Stimulated activated CD8-positive, alpha-beta memory T cell treated with anti-CD3 and anti-CD28 coated beads, Interleukin-4, amount 100 ng/mL, for 1 hour (primary cell): Measurements from ENCODE around the gene HIVEP2.

Experiments used
- DNase-seq, 2 donors: peaks; one replicate each; pipeline ENCODE4 v3.0.0-alpha.2; 2020; ENCODE audit warnings: low read depth in 2 of 2, low spot score in 1 of 2

The HIVEP2 gene

GRCh38 chr6:142896732-142897131, 48.2 kb downstream of the HIVEP2 start:
- DNase-seq, result no peak

DNA sequence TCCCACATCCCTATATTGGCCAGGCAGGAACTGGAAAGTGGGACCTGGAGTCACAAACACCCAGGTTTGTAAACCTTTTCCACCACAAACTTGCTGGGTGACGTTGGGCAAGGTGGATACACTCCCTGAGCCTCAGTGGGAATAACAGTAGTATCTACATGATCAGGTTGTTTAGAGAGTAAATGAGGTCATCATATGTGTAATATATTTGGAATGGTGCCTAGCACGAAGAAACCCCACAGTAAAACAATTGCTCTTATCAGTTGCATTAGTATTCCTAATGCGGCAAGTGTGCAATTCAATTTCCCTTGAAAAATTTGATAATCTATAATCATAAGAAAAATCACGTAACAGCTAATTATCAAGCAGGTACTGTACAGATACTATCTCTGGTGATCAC, 51.9 kb downstream of the HIVEP2 start:
- no peak for DNase-seq

GRCh38 chr6:142892254-142893021, 52.5 kb downstream of the HIVEP2 start:
- no peak for DNase-seq

GRCh38 chr6:142891454-142891853, 53.5 kb downstream of the HIVEP2 start:
- no peak for DNase-seq

- DNase-seq, result no peak
These were observed 56.5 kb downstream of the HIVEP2 start for GRCh38 chr6:142888456-142888855.

DNA sequence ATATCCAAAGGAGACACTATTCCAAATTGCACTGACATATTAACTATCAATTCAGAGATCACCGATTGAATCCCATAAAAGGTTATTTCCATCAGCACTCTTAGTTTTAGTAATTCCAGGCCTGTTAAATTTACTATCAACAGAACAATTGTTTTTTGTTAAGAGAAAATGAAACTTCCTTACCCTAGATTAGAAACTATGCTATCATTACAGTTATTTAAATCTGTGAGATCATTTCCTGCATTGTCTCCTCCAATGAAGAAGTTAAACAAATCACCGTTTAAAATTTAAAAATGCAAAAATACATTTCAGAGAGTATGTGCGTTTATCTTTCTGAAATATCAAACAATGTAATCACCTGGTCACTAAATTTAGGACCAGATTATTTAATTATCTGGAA, 57.5 kb downstream of the HIVEP2 start:
- DNase-seq, result no peak

DNA sequence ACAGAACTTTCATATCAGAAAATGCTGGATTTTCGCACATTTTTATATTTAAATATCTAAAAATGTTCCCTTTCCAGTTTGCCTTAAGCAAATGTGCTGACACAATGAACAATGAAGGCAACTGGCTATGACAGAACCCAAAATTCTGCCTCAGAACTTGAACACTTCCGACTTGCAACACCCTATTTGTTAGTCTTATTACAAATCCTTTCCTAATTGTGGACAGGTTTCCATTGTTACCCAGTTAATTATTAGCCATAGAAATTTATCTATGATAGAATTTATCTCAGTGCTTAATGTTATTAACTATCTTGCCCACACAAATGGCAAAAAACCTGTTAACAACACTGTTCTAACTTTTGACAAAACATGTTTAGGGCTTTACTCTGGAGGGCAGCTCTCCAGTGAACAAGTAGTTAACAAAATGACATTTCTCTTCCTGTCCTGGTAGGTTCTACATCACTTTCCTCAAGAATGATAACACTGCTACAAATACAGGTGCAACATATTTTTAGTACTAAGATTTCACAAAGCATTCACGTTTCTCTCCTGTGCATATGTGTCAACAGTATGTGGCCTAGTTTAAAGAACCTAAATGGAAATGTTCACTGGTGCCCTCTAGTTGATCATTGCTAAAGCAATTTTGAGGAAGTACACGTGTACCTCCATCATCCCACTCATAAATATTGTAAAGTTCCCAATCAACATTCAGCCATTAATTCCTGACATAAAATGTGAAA, 58.4 kb downstream of the HIVEP2 start:
- DNase-seq, result no peak

DNA sequence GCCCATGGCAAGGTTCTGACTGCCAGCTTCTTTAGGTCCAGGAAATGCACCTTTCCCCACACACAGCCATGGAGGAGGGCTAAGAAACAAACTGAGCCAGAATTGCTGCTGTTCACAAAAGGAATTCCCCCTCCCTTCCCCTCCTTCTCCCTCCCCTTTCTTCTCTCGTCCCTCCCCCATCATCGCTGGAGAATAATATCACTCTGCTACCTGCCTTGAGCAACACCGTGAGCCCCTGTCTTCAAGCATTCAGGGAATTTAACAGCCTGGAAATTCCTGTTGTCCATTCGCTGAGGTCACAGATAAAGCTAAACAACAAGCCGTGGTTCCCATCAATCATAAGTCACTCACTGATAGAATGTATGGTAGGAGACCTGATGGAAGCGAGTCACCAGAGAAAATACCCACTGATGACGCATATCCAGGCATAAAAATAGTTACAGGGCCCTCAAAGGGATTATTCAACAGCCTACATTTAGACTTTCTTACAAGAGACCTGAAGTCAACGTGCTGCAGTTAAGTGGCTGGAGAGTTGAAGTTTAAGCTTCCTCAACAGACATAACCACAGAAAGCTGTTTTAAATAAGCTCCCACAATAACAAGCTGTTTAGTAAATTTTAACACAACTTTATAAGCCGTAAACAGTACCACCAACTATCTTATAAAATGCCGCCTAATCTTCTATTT, 59.7 kb downstream of the HIVEP2 start:
- no peak for DNase-seq

DNA sequence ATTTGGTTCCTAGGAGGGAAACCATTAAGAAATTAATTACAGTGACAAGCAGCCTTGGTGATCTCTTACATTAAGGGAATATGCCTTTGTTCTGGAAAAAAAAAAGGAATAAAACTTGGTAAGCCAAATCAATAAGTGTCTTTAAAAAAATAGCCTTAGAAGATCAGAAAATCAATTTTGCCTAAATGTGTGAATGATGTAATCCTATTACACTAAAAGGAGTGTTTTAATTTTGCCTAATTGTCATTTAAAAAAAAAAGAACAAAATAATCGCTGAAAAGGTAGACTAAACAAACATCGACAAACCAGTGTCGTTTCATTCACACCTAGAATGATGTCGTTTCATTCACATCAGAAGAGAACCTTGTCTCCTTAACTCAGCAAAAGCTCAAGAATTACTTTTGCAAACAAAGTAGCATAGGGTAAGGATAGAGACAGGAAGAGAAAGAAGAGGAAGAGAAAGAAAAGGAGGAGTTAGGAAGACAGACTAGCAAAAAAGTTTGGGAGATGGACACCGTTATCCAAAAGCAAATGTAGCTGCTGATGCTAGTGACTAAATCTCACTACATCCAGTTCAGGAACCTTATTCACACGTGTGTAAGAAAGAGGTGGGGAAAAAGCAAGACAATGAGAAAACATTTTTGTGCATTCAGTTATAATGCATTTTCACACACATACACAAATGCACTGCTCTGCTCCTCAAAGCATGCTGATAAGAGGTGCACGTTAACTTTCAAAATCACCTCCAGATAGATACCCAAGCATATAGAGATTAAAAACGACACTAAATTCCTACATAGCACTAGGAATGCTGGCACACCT, 60.6 kb downstream of the HIVEP2 start:
- no peak for DNase-seq

- DNase-seq, result no peak
These were observed 62.0 kb downstream of the HIVEP2 start for GRCh38 chr6:142883011-142883410.

- no peak for DNase-seq
These were observed 63.2 kb downstream of the HIVEP2 start for GRCh38 chr6:142881761-142882160.

GRCh38 chr6:142881290-142881689, 63.7 kb downstream of the HIVEP2 start:
- no peak for DNase-seq

- DNase-seq, result no peak
These were observed 64.8 kb downstream of the HIVEP2 start for GRCh38 chr6:142880201-142880600.

- no peak for DNase-seq
These were observed 65.4 kb downstream of the HIVEP2 start for GRCh38 chr6:142879527-142879926.

DNA sequence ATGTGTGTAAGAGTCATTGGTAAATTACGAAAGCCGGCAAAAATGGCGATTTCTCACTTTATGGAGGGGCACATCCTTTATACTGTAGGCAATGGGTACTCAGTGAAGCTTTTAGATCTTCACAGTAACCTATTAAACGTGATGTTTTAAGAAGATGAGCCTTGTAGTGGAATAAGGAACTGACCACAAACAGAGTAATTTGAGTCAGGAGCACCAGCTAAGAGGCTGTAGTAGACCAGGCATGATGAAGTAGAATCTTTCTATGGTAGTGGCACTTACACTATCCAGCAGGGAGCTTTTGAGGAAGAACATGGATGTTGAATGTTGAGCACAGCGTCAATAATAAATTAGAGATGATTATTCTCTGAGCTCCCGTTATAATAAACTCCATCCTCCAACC, 65.9 kb downstream of the HIVEP2 start:
- no peak for DNase-seq

GRCh38 chr6:142878407-142878806, 66.6 kb downstream of the HIVEP2 start:
- no peak for DNase-seq

DNA sequence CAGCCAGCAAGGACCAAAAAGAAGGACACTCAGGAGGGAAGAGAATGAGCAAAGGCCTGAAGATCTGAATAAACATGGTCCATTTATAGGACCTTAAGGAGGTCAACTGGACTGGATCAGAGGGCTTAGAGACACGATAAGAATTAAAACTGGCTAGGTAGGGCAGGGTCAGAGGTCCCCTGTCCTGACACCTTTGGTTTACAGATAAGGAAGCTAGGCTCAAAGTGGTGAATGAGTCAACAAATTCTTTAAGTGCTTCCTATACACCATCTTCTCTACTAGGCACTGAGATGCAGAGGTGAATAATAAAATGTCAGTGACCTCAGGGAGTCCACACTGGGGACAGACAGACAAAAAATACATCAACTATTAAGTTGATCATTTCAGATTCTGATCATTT, 70.3 kb downstream of the HIVEP2 start:
- no peak for DNase-seq

GRCh38 chr6:142872376-142872775, 72.6 kb downstream of the HIVEP2 start:
- no peak for DNase-seq

GRCh38 chr6:142871910-142872331, 73.1 kb downstream of the HIVEP2 start:
- DNase-seq, result peak in 1 of 2 donors; percentile 38

DNA sequence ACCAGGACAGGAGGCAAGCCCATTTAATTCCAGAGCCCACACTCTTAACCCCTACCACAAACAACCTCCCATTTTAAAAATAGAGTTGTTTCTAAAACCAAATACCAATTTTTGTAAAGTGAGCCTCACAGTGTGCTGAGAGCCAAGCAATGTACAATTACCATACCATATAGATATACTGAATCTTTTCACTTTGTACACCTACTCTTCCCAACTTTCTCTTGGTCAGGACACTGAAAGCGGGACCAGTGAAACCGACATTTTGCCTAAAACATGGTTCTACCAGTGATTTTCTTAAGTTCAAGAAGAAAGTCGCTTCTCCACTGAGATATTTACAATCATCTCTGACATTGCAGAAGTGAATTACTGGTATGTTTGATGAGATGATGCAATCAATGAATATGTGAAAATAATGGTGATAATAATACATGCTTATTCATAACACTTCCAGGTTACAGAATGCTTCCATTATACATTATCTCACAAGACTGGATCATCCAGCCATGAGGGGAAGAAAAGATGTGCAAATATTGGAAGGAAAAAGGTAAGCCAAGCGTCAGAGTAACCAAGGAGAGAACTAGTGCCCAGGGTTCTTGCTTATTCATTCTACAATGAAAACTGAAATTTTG, 74.1 kb downstream of the HIVEP2 start:
- no peak for DNase-seq

DNA sequence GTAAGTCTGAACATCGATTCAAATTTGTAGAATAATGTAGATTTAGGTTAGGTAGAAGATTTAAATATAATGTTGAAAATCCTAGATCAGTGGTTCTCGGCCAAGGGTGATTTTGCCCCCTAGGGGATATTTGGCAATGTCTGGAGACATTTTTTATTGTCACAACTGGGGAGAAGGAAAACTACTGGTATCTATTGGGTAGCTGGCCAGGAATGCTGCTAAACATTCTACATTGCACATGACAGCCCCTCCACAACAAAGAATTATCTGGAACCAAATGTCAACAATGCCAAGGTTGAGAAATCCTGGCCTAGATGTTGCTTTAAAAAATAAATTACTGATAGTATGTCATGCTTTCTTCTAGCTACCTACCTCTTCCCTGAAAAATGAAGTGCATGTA, 76.1 kb downstream of the HIVEP2 start:
- DNase-seq, result no peak
